K562 (cell line): Measurements from ENCODE around the gene METTL25B. TPM values are rescaled to one million over a fixed set of nuclear protein-coding genes. Genes with fewer than 3 reads are reported as not detected.

Experiments
- ARID2 ChIP-seq: fragments of 450-650 bp; IDR thresholded peaks from 2 replicates; pipeline ENCODE4 v1.6.1; 2017; ENCODE audit warnings: antibody characterized with exemption, mild to moderate bottlenecking
- ARNT ChIP-seq, 2 experiments: fragments of 450-650 bp; IDR thresholded peaks; 2 replicates each; pipeline ENCODE4 v1.6.1; 2016; ENCODE audit warnings: mild to moderate bottlenecking in 1 of 2
- CREM ChIP-seq: IDR thresholded peaks from 2 replicates; pipeline ENCODE4 v1.6.1; 2014; ENCODE audit warnings: antibody characterized with exemption, low read depth
- E2F3 ChIP-seq: fragments of 250-450 bp; sonication (Bioruptor Pico); IDR thresholded peaks from 2 replicates; pipeline ENCODE4 v1.4.0; 2020; ENCODE audit warnings: mild to moderate bottlenecking
- ELF2 ChIP-seq: fragments of 250-450 bp; sonication (Bioruptor Pico); IDR thresholded peaks from 2 replicates; pipeline ENCODE4 v1.5.0; 2021; ENCODE audit warnings: mild to moderate bottlenecking
- ERF ChIP-seq: fragments of 450-650 bp; formaldehyde crosslinking; IDR thresholded peaks from 2 replicates; pipeline ENCODE4 v1.4.0; 2020; ENCODE audit warnings: mild to moderate bottlenecking, mixed read lengths
- ETS1 ChIP-seq: conservative IDR thresholded peaks from 2 replicates; pipeline ENCODE4 v1.6.1; 2011; ENCODE audit warnings: low read depth, mild to moderate bottlenecking, low read length; ENCODE audit not compliant: control insufficient read depth
- ETV5 ChIP-seq: sonication (generic); formaldehyde crosslinking; IDR thresholded peaks from 2 replicates; pipeline ENCODE4 v1.4.0; 2020; ENCODE audit warnings: low read depth, mild to moderate bottlenecking, missing genetic modification reagents
- FOXA3 ChIP-seq, 2 experiments: fragments of 450-650 bp in 1 of 2; sonication (generic) in 1 of 2; formaldehyde crosslinking; IDR thresholded peaks in 1 of 2; conservative IDR thresholded peaks in 1 of 2; 2 replicates each; pipeline versions ENCODE4 v1.4.0 to v1.8.0; 2020 to 2022; ENCODE audit warnings: mild to moderate bottlenecking in 2 of 2, missing genetic modification reagents in 1 of 2
- GATA2 ChIP-seq: sonication (generic); formaldehyde crosslinking; IDR thresholded peaks from 2 replicates; pipeline ENCODE4 v1.4.0; 2020; ENCODE audit warnings: mild to moderate bottlenecking, missing genetic modification reagents
- KLF1 ChIP-seq: fragments of 450-650 bp; IDR thresholded peaks from 2 replicates; pipeline ENCODE4 v1.6.1; 2016; ENCODE audit warnings: missing genetic modification characterization, missing compliant biosample characterization
- MAX ChIP-seq: sonication (generic); formaldehyde crosslinking; IDR thresholded peaks from 2 replicates; pipeline ENCODE4 v1.9.0; 2022; ENCODE audit warnings: mild to moderate bottlenecking, missing genetic modification reagents
- MAZ ChIP-seq, 2 experiments: fragments of 450-650 bp in 1 of 2; sonication (generic) in 1 of 2; formaldehyde crosslinking; IDR thresholded peaks in 1 of 2; conservative IDR thresholded peaks in 1 of 2; 2 replicates each; pipeline versions ENCODE4 v1.4.0 to v1.5.0; 2020; ENCODE audit warnings: mild to moderate bottlenecking in 1 of 2, missing genetic modification reagents in 1 of 2
- MXI1 ChIP-seq: IDR thresholded peaks from 2 replicates; pipeline ENCODE4 v1.6.1; 2011; ENCODE audit warnings: low read depth, mild to moderate bottlenecking, improper control_type of control experiment, low read length
- NR2C1 ChIP-seq, 2 experiments: fragments of 450-650 bp; IDR thresholded peaks; 2 replicates each; pipeline ENCODE4 v1.6.1; 2017; ENCODE audit warnings: mild to moderate bottlenecking in 2 of 2, antibody characterized with exemption in 1 of 2, inconsistent platforms in 1 of 2, missing compliant biosample characterization in 1 of 2, missing genetic modification characterization in 1 of 2
- NRF1 ChIP-seq, 2 experiments: fragments of 450-650 bp; IDR thresholded peaks in 1 of 2; conservative IDR thresholded peaks in 1 of 2; 2 replicates each; pipeline ENCODE4 v1.6.1; 2014; ENCODE audit warnings: mild to moderate bottlenecking in 2 of 2
- TOE1 ChIP-seq, 2 experiments: fragments of 450-650 bp in 1 of 2; sonication (generic) in 1 of 2; formaldehyde crosslinking in 1 of 2; IDR thresholded peaks; 2 replicates each; pipeline versions ENCODE4 v1.7.1 to v1.8.0; 2016 to 2022; ENCODE audit warnings: borderline replicate concordance in 2 of 2, mild to moderate bottlenecking in 2 of 2, antibody characterized with exemption in 1 of 2, inconsistent platforms in 1 of 2, low read depth in 1 of 2, missing genetic modification reagents in 1 of 2, moderate library complexity in 1 of 2
- TSHZ1 ChIP-seq: fragments of 250-450 bp; sonication (Bioruptor Pico); IDR thresholded peaks from 2 replicates; pipeline ENCODE4 v1.4.0; 2020; ENCODE audit warnings: mild to moderate bottlenecking, moderate library complexity
- VEZF1 ChIP-seq: fragments of 200-800 bp; sonication (Bioruptor generic); IDR thresholded peaks from 2 replicates; pipeline ENCODE4 v1.6.1; 2017; ENCODE audit warnings: missing genetic modification characterization, missing compliant biosample characterization
- ZNF324 ChIP-seq: fragments of 250-450 bp; sonication (Bioruptor Pico); IDR thresholded peaks from 2 replicates; pipeline ENCODE4 v1.4.0; 2020; ENCODE audit warnings: mild to moderate bottlenecking
- ZNF76 ChIP-seq: fragments of 250-450 bp; sonication (Bioruptor Pico); IDR thresholded peaks from 2 replicates; pipeline ENCODE4 v1.4.0; 2020; ENCODE audit warnings: mild to moderate bottlenecking, moderate library complexity, borderline replicate concordance
- polyA plus RNA-seq, 8 experiments: library from polyadenylated mRNA; depleted of rRNA in 4 of 8; stranded (reverse) in 5 of 8; unstranded in 3 of 8; fragments of >200 nt; fragmentation: Nextera tagmentation in 2 of 8; fragmentation: Illumina TruSeq in 1 of 8; extraction: Ambion mirVana in 2 of 8; extraction: Trizol in 1 of 8; gene quantifications; 2 replicates each; pipeline versions ENCODE4 v1.2.1 to v1.2.3, GENCODE V29; 2011 to 2014; ENCODE audit warnings: inconsistent platforms in 1 of 8, missing spikeins in 1 of 8
- total RNA-seq, 7 experiments: library from RNA; depleted of rRNA in 6 of 7; stranded (reverse); fragments of >200 nt in 6 of 7; fragmentation: Illumina TruSeq in 2 of 7; extraction: Trizol in 2 of 7; gene quantifications; 2 replicates each; pipeline versions ENCODE4 v1.2.1 to v1.2.3, GENCODE V29; 2011 to 2021; ENCODE audit warnings: low replicate concordance in 1 of 7

The METTL25B gene
- total and polyA plus RNA-seq, 9 of the 15 experiments (the other 6 are each of a cell fraction or from before 2014, with no cell fraction given) = 7.7 to 48.3 (median 33.1) TPM

GRCh38 chr1:156725683-156726280 is 2.5 kb upstream of the METTL25B start (continued):
- TF ChIP-seq ETS1 = peak; percentile 67; the same call in 1 of the 2 replicates
- TF ChIP-seq ARNT (IDR thresholded peaks at IDR 0.05) = 0 out of 4 replicates have a peak, but pooled peaks have one; percentile 20 to 64
- TF ChIP-seq NR2C1 (IDR thresholded peaks at IDR 0.05) = 0 out of 2 replicates have a peak, but pooled peaks have one; percentile 42
- TF ChIP-seq NR2C1 (tag; IDR thresholded peaks at IDR 0.05) = no peak
- peak; percentile 68 for TF ChIP-seq VEZF1 (CRISPR knock-in tag)
- no peak for TF ChIP-seq TSHZ1 (CRISPR knock-in tag)
- no peak for TF ChIP-seq ZNF324 (CRISPR knock-in tag)
- no peak for TF ChIP-seq E2F3
- TF ChIP-seq FOXA3 (CRISPR knock-in tag; conservative IDR thresholded peaks at IDR 0.05 in 1 of 2, IDR thresholded peaks at IDR 0.05 in 1 of 2) = 0 out of 4 replicates have a peak, but pooled peaks of 1 of the 2 experiments have one; percentile 51
- TF ChIP-seq GATA2 (CRISPR knock-in tag) = no peak
- TF ChIP-seq MAZ (CRISPR knock-in tag; conservative IDR thresholded peaks at IDR 0.05 in 1 of 2, IDR thresholded peaks at IDR 0.05 in 1 of 2) = peak; percentile 77 to 93
- TF ChIP-seq ELF2 = peak; percentile 64
- peak; percentile 43; the same call in 1 of the 2 replicates for TF ChIP-seq MXI1
- peak; percentile 89 for TF ChIP-seq ETV5
- peak; percentile 86 for TF ChIP-seq ARID2
- peak; percentile 25 to 49; a peak in 3 of 4 replicates for TF ChIP-seq NRF1 (conservative IDR thresholded peaks at IDR 0.05 in 1 of 2, IDR thresholded peaks at IDR 0.05 in 1 of 2)
- TF ChIP-seq TOE1 (IDR thresholded peaks at IDR 0.05; ENCODE audit: borderline replicate concordance) = no peak
- TF ChIP-seq TOE1 (CRISPR knock-in tag; IDR thresholded peaks at IDR 0.05; ENCODE audit: borderline replicate concordance, low read depth) = no peak; the same call in 1 of the 2 replicates
- no peak for TF ChIP-seq KLF1 (tag)
- TF ChIP-seq MAX (CRISPR knock-in tag) = peak; percentile 65; the same call in 1 of the 2 replicates
- TF ChIP-seq CREM = peak; percentile 58
- 0 out of 2 replicates have a peak, but pooled peaks have one; percentile 31 for TF ChIP-seq ZNF76 (CRISPR knock-in tag)
- 0 out of 2 replicates have a peak, but pooled peaks have one; percentile 3 for TF ChIP-seq ERF (CRISPR knock-in tag)
